ENCODE results near the gene FCHO2.
A peak's percentile ranks its signal among the peaks of the same experiment; 100 is the strongest.
"Not testable (repeated sequence)": the region's sequence is repeated elsewhere in the genome, so short reads cannot be mapped to it uniquely, and the experiment has no call there.

Gene FCHO2

GRCh38 chr5:72955768-72956323 is at the start of gene FCHO2:
Gene FCHO2, plus strand, starts transcription at chr5:72956041. Its CDS starts 56 bp downstream, at chr5:72956097.
- peak; percentile 36 for DNase-seq

GRCh38 chr5:72906806-72907205 is 49.0 kb upstream of the FCHO2 start:
- no peak for DNase-seq

DNA sequence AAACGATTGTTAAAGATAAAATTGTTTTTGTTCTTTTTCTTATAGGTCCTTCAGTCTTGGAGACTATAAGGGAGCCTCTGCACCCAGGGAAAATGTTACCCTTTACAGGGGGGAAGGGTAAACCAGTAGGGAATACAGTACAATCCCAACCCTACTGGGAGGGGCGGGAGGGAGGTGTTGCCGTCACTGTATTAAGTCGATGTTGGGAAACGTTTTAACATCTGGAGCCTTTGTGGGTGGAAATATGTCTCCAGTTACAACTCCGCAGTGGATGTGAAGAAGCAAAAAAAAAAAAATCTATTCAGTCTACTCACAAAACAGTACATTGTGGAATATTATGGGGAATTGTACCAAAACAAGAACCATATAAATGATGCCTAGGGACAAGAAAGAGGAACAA is 47.2 kb upstream of the FCHO2 start:
- DNase-seq: no peak

DNA sequence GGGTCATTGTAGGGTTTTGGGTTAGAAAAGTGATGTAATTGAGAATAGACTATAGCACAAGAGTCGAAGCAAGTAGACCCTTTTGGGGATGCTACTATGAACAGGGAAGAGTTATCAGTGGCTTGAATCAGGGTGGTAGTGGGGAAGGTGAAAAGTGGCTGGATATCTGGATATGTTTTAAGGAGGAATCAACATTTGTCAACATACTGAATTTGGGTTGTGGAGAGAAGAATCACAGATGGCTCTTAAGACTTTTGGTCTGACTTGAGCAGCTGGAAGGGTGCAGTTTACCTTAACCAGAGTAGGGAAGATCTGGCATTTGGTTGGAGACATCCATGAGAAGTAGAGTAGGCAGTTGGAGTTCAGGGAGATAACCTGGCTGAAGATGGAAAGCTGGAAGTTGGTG is 38.5 kb upstream of the FCHO2 start:
- no peak for DNase-seq

GRCh38 chr5:72920690-72921502 is 34.9 kb upstream of the FCHO2 start:
- DNase-seq: no peak

GRCh38 chr5:72921886-72922285 is 34.0 kb upstream of the FCHO2 start:
- no peak for DNase-seq

GRCh38 chr5:72922422-72922821 is 33.4 kb upstream of the FCHO2 start:
- no peak for DNase-seq

DNA sequence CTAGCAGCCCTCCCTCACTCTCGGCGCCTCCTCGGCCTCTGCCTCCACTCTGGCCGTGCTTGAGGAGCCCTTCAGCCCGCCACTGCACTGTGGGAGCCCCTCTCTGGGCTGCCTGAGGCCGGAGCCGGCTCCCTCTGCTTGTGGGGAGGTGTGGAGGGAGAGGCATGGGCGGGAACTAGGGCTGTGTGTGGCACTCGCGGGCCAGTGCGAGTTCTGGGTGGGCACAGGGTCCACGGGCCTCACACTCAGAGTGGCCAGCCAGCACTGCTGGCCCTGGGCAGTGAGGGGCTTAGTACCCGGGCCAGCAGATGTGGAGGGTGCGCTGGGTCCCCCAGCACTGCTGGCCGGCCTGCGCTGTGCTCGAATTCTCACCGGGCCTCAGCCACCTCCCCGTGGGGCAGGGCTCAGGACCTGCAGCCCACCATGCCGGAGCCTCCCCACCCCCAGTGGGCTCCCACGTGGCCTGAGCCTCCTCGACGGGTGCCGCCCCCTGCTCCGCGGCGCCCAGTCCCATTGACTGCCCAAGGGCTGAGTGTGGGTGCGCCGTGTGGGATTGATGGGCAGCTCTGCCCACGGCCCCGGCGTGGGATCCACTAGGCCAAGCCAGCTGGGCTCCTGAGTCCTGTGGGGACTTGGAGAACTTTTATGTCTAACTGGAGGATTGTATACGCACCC is 30.4 kb upstream of the FCHO2 start:
- no peak for DNase-seq

DNA sequence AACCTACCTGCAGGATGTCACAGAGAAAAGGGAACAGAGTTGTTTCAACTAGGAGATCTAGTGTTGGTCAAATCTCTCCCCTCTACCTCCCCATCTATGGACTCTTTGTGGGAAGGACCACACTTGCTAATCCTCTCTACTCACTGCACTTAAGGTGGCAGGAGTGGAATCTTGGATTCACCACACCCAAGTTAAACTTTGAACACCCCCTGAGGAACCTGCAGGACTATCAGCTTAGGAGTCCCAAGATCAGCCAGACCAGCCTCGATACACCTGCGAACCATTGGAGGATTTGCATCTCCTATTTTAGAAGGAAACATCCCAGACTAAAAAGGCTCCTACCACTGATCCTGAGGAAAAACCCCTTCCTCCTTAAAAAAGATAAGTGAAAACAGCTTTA is 23.2 kb upstream of the FCHO2 start:
- not testable (repeated sequence) for DNase-seq

- DNase-seq: not testable (repeated sequence)
Observed at GRCh38 chr5:72934953-72935725, 20.7 kb upstream of the FCHO2 start.

- DNase-seq: no peak
Observed at GRCh38 chr5:72936893-72937292, 18.9 kb upstream of the FCHO2 start.

- no peak for DNase-seq
Observed at GRCh38 chr5:72937517-72938061, 18.3 kb upstream of the FCHO2 start.

DNA sequence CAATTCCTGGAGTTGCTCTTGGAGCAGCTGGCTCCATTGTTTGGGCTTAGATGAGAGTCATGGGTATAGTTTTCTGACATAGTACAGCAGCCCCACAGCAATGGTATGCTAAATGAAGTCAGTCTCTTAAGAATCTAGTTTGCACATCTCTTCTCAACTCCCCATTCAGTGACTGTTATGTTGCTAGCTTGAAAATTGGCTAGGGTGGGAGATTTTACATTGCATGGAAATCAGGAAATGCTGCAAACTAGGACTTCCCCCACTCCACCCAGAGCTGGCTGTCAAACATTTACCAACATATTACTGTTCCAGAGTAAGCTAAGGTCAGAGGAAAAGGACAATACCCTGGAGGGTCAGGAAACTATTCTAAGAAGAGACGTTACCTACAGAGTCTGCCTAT is 17.6 kb upstream of the FCHO2 start:
- DNase-seq: no peak

- DNase-seq: no peak
Observed at GRCh38 chr5:72940082-72940481, 15.8 kb upstream of the FCHO2 start.

- no peak for DNase-seq
Observed at GRCh38 chr5:72943307-72943706, 12.5 kb upstream of the FCHO2 start.

DNA sequence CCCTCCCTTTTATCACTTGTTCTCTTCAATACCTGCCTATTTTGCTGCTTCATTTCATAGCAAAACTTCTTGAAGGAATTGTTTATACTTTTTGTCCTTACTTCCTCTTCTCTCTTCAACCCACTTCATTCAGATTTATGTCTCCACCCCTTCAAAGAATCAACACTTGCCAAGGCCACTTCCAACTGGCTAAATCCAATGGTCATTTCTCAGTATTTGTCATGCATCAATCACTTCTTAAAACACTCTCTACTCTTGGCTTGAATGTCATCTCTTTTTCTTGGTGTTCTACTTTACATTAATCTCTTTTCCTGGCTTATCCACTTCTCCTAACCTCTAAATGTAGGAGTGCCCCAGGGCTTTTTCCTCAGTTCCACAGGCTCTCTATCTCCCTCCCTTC is 8.3 kb upstream of the FCHO2 start:
- no peak for DNase-seq

DNA sequence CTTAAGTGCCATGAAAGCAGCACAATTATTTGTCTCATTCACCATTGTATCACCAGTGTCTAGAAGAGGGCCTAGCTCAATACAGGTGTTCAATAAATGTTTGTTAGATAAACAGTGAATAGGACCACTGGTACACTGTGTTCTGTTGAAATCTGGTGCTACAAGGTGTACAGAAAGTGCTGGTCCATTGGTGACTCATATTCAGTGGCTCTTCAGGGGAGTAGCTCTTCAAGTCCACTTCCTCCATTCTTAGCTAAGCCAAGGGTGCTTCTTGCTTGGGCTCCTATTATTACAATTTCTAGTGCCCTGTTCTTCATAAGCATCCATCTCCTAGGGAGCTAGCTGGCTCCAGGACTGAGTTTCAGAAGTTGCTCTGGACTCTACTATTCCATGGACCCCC is 6.4 kb upstream of the FCHO2 start:
- DNase-seq: no peak

DNA sequence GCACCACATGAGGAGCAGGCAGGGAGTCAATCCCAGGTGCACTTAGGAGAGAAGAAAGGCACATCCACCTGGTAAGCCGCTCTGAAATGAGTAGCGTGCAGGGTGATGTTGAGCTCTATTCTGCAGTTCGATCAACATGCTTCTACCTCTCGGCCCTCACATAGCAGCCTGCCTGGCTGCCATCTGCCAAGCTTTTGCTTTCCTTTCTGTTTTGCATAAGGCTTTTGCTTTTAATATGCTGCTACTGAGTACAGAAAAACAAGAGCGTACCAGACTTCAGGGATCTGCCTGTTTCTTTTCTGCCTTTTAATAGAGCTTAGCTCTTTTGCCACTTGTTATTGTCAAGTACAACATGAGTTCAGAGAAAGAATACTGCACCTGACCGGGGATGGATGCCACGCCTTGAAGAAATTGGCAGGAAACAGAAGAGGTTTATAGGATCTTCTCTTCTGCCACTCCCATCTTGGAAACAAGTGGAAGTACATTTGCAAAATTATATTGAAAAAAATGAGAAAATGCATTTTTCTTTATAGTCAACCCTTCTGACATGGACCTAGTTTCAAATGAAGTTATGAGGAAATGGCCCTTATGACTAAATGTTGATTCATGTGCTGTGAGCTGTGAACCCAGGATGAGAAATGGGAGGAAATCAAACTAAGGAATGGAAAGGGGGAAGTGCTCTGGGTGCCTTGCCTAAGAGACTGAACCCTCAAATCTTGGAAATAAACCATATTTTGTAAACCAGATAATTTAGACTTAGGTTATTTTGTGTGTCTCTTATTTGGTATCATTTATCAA is 4.0 kb upstream of the FCHO2 start:
- DNase-seq: no peak

DNA sequence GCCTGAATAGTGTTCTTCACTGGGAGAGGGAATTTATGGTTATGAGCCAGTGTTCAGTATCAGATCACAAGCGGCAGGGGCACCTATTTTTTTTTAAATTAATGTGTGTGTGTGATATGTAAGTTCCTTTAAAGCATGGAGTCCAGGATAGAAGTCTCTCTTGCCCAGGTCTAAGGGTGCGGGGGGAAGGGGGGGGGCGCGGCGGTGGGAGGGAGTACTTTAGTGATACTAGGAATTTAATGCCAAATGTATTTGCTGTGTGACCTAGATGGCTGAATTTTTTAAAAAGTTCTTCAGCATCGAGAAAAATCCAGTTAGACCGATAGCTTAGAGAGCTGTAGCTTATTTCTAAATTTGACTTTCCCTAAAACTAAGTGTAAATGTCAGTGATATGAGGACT is 1.5 kb upstream of the FCHO2 start:
- no peak for DNase-seq

- no peak for DNase-seq
Observed at GRCh38 chr5:72955143-72955767, 586 bp upstream of the FCHO2 start.

DNA sequence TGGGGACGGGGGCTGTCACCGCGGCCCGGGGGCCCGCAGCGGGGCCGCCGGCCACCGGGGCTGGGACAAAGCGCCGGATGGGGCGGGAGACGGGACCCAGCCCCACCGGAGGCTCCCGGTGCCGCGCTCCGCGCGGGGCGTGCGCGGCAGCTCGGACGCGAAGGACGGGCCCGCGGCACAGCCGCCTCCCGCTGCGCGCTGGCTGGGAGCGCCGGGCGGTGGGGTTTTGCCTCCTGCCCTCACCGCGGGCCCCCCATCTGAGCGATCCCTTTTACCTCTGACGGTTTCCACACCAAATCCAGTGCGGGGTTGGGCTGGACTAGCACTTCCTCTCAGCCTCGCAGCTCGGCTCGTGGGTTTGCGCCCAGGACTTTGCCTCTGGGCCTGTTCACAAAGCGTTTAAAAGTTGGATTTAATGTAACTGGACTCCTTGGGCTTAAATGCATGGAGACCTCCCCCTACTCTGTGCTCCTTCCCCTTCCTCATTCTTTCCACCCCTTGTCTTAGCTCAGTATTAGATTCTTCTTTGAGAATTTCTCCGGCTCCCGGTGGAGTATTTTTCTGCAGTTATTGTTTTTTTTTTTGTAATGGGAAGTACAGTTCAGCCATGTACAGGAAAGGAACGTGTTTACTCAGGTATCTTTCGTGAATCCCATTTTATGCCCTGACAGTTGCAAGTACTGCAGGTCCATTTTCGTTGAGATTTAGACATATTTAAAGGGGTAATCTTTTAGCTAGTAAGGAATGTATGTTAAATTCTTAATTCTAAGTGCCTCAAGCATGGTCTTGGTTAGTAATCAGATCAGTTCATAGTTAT is 691 bp downstream of the FCHO2 start:
- DNase-seq: no peak

Data from NCI-H2081 treated with DMSO at 0.1 percent for 48 hours (cell line).